NCI-H446 treated with DMSO at 0.1 percent for 48 hours (cell line): ENCODE results near the gene RAD51B.

Source experiments
- DNase-seq: peaks from one replicate; lab custom pipeline; 2025; lab: John Stamatoyannopoulos, UW

RAD51B gene

DNA sequence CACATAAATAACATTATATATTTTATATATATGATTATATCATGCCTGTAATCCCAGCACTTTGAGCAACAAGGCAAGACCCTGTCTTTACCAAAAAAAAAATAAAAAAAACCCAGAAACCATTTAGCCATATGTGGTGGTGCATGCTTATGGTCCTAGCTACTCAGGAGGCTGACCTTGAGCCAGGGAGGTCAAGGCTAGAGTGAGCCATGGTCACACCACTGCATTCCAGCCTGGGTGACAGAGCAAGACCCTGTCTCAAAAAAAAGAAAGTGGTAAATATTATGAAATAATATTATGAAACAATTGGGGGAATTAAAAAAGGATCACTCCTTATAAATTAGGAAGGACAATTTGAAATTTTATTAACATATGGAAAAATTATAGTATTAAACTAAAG lies 16.0 kb downstream of the RAD51B start:
- no peak for DNase-seq

GRCh38 chr14:67837011-67837624 lies 17.5 kb downstream of the RAD51B start:
- no peak for DNase-seq

DNA sequence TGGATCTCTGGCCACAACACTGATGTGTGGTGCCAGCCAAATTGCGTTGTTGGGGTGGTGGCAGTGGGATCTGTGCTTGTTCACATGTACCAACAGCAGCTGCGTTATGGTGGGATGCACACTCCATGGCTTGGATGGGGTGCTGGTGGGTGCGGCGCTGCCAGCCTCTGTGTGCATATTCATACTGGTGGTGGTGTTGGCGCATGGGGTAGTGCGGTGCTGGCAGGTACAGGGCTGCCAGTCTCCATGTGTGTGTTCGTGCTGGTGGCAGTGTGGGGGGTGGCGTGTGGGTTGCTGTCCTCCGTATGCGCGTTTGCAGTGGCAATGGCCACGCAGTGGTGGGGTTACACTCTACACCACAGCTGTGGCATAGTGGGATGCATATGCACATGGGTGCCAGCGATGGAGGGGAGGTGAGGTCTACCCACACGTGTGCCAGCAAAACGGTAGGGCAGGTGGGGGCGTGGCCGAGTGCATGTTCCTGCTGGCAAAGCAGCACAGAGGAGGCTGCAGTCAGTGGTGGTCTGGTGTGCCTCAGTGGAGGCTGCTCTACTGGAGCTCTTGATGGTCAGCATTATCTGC lies 26.5 kb downstream of the RAD51B start:
- DNase-seq: no peak

DNA sequence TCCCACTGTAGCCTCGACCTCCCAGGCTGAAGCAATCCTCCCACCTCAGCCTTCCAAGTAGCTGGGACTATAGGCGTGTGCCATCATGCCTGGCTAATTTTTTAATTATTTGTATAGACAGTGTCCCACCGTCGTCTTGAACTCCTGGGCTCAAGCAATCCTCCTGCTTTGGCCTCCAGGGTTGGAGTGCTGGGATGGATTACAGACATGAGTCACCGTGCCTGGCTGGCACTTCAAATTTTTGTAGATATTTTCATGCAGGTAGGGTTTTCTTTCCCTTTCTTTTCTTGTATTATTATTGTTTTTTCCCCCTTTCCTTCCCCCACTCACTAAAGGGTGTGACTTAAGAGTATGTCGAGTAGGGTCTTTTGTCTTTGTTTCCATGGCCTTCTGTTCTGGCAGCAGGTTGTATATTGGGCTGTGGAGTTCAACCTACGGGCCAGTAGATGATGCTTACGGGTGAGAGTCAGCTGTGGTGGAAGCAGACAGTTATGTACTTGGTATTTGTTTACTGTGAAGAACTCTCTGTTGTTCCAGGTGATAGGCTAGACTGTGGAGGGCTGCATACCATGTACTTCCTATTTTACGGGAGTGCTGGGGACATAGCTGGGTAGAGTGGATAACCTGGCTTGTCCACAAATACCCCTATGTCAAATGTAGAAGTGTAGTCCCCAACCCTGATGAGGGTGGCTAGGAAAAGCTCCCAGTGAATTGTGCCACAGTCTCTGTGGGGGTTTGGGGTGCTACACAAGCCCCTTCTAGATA lies 30.7 kb downstream of the RAD51B start:
- DNase-seq: no peak

DNA sequence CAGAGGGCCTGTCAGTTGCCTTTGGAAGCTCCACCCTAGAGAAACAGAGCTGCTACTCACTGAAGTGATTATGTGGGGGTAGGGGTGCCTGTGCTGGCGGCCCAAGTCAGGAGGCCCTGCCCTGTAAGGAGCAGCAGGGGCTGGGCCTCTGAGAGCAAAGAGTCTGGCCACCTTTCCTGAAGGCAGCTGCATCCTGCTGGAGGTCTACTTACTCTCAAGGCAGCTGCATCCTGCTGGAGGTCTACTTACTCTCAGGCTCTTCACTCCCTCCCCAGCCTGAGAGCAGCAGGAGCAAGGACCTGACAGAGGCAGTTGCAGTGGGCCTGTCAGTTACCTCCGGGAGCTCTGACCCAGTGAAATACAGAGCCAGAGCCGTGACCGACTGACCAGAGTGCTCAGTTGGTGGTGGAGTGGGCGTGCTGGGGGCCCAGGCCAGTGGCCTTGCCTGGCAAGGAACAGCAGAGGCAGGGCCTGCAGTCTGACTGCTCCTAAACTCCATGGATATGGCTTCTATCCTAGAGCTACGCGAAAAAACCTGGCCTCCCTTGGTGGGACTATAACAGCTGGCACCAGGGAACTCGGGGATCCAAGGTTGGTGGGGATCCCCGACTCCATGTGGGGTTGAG lies 32.3 kb downstream of the RAD51B start:
- DNase-seq: no peak

DNA sequence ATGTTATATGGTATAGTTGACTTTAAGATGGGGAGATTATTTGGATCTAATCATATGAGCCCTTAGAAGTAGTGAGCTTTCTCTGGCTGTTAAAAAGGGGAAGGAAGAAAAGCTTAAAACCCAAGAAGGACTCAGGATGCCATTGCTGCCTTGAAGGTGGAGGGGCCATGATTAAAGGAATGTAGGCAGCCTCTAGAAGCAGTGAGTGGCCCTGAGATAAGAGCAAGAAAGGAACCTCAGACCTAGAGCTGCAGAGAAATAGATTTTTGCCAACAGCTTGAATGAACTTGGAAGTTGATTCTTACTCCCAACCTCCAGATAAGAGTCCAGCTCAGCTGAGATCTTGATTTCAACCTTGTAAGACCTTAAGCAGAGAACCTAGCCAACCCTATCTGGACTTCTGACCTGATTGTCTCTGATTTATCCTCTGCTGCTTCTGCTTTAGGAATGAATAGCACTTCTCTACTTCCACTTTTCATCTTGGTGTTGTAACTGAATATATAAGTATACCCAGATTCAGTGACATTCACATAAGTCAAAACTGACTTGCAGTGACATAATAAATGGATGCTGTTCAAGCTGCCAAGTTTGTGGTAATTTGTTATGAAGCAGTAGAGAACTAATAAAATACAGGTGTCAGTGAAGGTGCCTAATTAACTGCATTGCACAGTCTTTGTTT lies 33.5 kb downstream of the RAD51B start:
- DNase-seq: no peak

DNA sequence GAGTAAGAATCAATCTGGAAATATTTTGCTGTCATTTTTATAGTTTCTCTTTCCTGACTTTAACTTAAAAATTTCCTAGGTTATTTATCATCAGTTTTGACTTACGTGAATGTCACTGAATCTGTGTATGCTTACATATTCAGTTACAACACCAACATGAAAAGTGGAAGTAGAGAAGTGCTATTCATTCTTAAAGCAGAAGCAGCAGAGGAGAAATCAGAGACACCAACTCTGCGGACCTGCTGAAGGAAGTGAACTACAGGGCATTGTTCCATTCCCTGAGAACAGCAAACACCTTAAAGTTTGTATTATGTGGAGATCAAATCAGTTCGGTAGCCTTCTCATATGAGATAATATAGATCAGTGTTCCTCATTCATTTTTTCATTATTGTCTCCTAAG lies 34.1 kb downstream of the RAD51B start:
- DNase-seq: no peak

DNA sequence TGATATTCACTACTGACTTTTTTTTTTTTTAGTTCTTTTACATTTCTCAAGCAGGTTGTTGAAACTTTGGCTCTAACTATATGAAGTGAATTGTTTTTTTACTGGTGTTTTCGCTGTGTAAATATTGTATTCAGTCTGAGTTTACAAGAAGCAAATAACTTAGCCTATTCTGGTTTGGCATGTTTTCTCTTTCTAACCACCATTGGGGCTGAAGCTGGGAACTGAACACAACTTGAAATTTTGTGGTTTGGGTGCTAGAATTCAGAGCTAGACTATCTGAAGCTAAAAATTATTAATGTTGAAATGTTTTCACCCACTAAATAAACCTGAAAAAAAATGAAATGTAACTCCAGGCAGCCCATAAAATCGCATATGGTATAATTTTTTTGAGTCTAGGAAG lies 37.2 kb downstream of the RAD51B start:
- no peak for DNase-seq

DNA sequence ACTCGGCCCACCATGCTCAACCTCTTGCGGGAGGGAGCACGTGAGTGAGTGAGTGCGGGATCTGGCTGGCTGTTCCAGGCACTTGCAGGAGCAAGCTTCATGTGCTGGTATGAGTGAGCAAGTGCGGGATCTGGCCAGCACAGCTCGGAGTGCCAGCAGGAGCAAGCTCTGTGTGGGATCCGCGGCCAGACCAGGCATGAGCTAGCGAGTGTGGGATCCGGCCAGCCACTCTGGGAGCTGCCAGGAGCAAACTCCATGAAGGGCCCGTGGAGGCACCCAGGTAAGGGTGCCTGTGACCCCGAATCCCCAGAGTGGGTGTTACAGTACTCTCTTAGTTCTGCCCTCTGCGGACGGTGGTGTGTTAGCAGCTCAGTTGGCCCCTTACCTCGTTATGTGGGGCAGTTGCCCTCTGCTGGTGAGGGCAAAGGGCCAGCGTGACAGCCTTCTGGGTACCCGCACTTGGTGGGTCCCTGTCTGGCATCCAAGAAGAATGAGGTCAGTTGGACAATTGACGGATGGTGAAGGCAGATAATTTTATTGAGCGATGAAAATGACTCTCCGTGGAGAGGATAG lies 38.3 kb downstream of the RAD51B start:
- DNase-seq: no peak

- DNase-seq: no peak
Measured at GRCh38 chr14:67859169-67859749, 39.7 kb downstream of the RAD51B start.

- no peak for DNase-seq
Measured at GRCh38 chr14:67863223-67863622, 43.6 kb downstream of the RAD51B start.

GRCh38 chr14:67875175-67876006 lies 55.8 kb downstream of the RAD51B start:
- DNase-seq: no peak

GRCh38 chr14:67879026-67879425 lies 59.4 kb downstream of the RAD51B start:
- DNase-seq: no peak

DNA sequence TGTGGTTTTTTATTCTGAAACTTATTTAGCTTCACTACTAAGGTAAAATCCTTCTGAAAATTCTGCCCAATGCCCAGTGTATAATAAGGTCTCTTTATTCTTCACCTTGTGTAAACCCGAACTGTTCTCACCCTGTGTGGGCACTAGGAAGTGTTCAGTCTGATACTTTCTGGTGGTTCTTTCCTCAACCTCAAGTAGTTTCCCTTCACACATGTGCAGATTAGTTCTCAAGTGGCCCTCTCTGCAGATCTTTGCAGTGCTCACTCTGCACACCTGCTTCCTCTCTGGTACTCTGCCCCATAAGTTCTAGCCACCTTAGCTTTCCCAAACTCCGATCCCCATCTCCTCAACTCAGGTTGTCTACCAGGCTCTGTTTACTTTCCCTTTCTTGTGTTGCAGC lies 61.6 kb downstream of the RAD51B start:
- DNase-seq: no peak

DNA sequence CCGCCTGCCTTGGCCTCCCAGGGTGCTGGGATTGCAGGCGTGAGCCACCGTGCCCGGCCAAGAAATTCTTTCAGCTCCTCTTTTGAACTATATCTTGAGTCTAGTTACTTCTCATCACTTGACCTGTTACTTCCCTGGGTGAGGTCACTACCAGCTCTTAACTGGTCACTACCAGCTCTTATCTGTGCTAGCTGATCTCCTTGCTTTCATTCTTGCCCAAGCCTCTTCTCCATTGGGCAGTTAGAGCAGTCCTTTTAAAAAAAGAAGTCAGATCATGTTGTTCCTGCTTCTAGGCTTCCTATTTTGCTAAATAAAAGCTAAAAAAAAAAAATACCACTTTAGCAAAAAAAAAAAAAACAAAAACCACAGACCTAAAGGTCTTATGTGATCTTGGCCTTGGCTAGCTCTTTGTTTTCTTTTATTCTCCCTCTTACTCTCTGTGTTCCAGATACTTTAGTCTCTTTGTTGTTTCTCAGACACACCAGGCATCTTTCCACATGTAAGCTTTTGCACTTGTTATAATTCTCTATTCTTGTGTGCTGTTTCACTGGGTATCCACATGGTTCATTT lies 63.5 kb downstream of the RAD51B start:
- DNase-seq: no peak

DNA sequence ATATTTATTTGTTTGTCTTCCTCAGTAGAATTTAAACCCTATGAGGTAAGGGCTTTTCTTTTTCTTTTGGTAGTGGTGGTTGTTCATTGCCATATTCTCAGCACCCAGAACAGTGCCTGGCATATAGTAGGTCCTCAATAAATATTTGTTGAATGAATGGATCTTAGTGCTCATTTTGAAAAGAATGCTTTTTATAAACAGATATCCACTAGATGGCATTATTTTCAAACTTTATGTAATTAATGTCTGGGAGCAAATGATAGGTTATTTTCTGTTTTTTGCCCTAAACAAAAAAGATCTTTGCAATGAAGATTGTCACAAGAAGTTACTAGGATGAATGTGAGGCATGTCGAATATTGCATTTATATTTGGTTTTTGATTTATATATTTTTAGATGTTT lies 64.1 kb downstream of the RAD51B start:
- DNase-seq: no peak

- no peak for DNase-seq
Measured at GRCh38 chr14:67886191-67886590, 66.6 kb downstream of the RAD51B start.

DNA sequence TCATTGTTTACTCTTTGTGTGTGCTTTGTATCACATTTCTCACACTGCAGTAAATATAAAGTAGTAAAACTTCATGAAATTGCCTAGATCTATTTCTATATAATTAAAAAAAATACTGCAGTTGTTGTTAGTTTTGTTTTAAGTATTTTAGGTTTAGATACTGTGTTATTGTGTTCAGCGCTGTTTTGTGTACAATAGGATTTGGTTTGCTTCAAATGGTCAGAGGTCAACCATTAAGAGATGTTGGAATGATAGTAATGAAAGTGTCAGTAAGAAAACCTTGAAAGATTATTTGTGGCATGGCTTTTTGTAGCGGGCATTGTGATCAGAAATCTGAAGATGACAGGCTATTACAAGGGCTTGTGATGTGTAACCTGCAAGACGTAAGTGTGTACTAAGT lies 67.9 kb downstream of the RAD51B start:
- no peak for DNase-seq

DNA sequence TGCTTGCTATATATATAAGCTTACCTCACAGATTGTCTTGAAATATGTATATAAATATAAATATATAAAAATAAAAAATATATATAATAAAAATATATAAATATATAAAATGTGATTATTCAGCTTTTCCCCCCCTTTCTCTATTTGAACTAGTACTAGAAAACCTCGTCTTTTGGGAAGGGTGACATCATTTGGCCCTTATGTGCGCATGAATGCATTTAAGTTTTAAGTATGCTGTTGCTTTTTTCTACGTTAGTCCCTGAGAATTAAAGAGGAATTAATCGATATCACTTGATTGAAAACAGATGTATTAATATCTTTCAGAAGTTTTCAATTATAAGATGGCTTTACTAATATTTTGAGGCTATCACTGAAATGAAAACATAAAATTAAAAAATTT lies 69.9 kb downstream of the RAD51B start:
- no peak for DNase-seq

GRCh38 chr14:67892466-67893100 lies 73.0 kb downstream of the RAD51B start:
- DNase-seq: no peak
